HG02798 (cell line): ENCODE results near the gene SHROOM1.
A peak's percentile ranks its signal among the peaks of the same experiment; 100 is the strongest.

Experiments
- ATAC-seq: cut with Tn5 transposase; IDR thresholded peaks from one replicate; pipeline ENCODE4 v1.9.1; 2021; ENCODE audit warnings: mild to moderate bottlenecking; ENCODE audit not compliant: unreplicated experiment, poor library complexity

The SHROOM1 gene

GRCh38 chr5:132853323-132853722 lies 22.9 kb upstream of the SHROOM1 start:
- ATAC-seq, result no peak

GRCh38 chr5:132850066-132850465 lies 19.6 kb upstream of the SHROOM1 start:
- no peak for ATAC-seq

GRCh38 chr5:132849347-132849746 lies 18.9 kb upstream of the SHROOM1 start:
- no peak for ATAC-seq

GRCh38 chr5:132848270-132848669 lies 17.8 kb upstream of the SHROOM1 start:
- ATAC-seq, result no peak

GRCh38 chr5:132841305-132841704 lies 10.9 kb upstream of the SHROOM1 start:
- no peak for ATAC-seq

- ATAC-seq, result no peak
Observed at GRCh38 chr5:132840896-132841295, 10.4 kb upstream of the SHROOM1 start.

- ATAC-seq, result no peak
Observed at GRCh38 chr5:132840313-132840712, 9.9 kb upstream of the SHROOM1 start.

GRCh38 chr5:132839426-132840301 lies 9.2 kb upstream of the SHROOM1 start:
- no peak for ATAC-seq

GRCh38 chr5:132838516-132839282 lies 8.3 kb upstream of the SHROOM1 start:
- no peak for ATAC-seq

- ATAC-seq, result no peak
Observed at GRCh38 chr5:132837868-132838267, 7.4 kb upstream of the SHROOM1 start.

- ATAC-seq, result no peak
Observed at GRCh38 chr5:132836852-132837251, 6.4 kb upstream of the SHROOM1 start.

- no peak for ATAC-seq
Observed at GRCh38 chr5:132834057-132834456, 3.6 kb upstream of the SHROOM1 start.

GRCh38 chr5:132832612-132833011 lies 2.2 kb upstream of the SHROOM1 start:
- ATAC-seq, result no peak

- ATAC-seq, result no peak
Observed at GRCh38 chr5:132831095-132831860, 831 bp upstream of the SHROOM1 start.

- peak; percentile 73 for ATAC-seq
Observed at GRCh38 chr5:132829742-132830435, 558 bp downstream of the SHROOM1 start.

GRCh38 chr5:132828846-132829494 lies 1.5 kb downstream of the SHROOM1 start:
- no peak for ATAC-seq

- ATAC-seq, result no peak
Observed at GRCh38 chr5:132827943-132828673, 2.3 kb downstream of the SHROOM1 start.

GRCh38 chr5:132826424-132827082 lies 3.9 kb downstream of the SHROOM1 start:
- ATAC-seq, result no peak
